Breast epithelium (tissue), 4 donors: Measurements from ENCODE around the gene XRCC6. TPM values are rescaled to one million over a fixed set of nuclear protein-coding genes. Genes with fewer than 3 reads are reported as not detected.

ENCODE experiments used
- DNase-seq, 2 donors: peaks; one replicate each; pipeline ENCODE4 v3.0.0-alpha.2; 2019; ENCODE audit warnings: low spot score in 2 of 2
- H3K27ac ChIP-seq, 2 donors: fragments of 200-600 bp; sonication (generic) in 1 of 2; one replicate each; pipeline ENCODE4 v1.5.1; 2016 to 2019; ENCODE audit warnings: mild to moderate bottlenecking in 1 of 2
- H3K27me3 ChIP-seq, 2 donors: fragments of 200-600 bp; sonication (generic) in 1 of 2; one replicate each; pipeline versions ENCODE4 v1.5.1 to v1.6.0; 2017 to 2019; ENCODE audit warnings: control low read depth in 1 of 2, mild to moderate bottlenecking in 1 of 2
- H3K36me3 ChIP-seq: fragments of 200-600 bp; one replicate; pipeline ENCODE4 v1.5.1; 2019
- H3K4me1 ChIP-seq, 2 donors: fragments of 200-600 bp; sonication (generic); one replicate each; pipeline ENCODE4 v1.5.1; 2016 to 2019; ENCODE audit warnings: control low read depth in 1 of 2
- H3K4me3 ChIP-seq, 3 donors: fragments of 200-600 bp; sonication (generic); 1 replicate in 2 of 3; 2 replicates in 1 of 3; pipeline ENCODE4 v1.5.1; 2016 to 2019; ENCODE audit warnings: mild to moderate bottlenecking in 3 of 3, moderate library complexity in 2 of 3
- H3K9me3 ChIP-seq, 2 donors: fragments of 200-600 bp; sonication (generic) in 1 of 2; one replicate each; pipeline ENCODE4 v1.5.1; 2016 to 2019; ENCODE audit warnings: control low read depth in 1 of 2
- CTCF ChIP-seq, 3 donors: fragments of 450-650 bp; IDR thresholded peaks; one replicate each; pipeline ENCODE4 v1.5.1; 2016 to 2017; ENCODE audit warnings: antibody characterized with exemption in 3 of 3, mild to moderate bottlenecking in 3 of 3, moderate library complexity in 3 of 3
- POLR2A ChIP-seq: fragments of 450-650 bp; IDR thresholded peaks from one replicate; pipeline ENCODE4 v1.6.1; 2016; ENCODE audit warnings: antibody characterized with exemption, mild to moderate bottlenecking, moderate library complexity
- POLR2AphosphoS5 ChIP-seq, 3 donors: sonication (generic); formaldehyde crosslinking; IDR thresholded peaks; one replicate each; pipeline ENCODE4 v1.6.1; 2017; ENCODE audit warnings: antibody characterized with exemption in 3 of 3
- intact Hi-C: fragments of 100-400 bp; cut with DNase I; formaldehyde crosslinking; loops from one replicate; pipeline ENCODE4 v1.15.1; 2023; ENCODE audit warnings: low total_unique reads
- total RNA-seq, 3 donors: library from RNA; depleted of rRNA; stranded (reverse); fragments of >200 nt; gene quantifications; one replicate each; pipeline ENCODE4 v1.1.0, GENCODE V29; 2016

Gene XRCC6
- total RNA-seq, 3 donors from 2014 or later, result 194 to 232 (median 220) TPM

GRCh38 chr22:41657709-41658108 lies 36.6 kb downstream of the XRCC6 start:
- H3K27ac ChIP-seq, result no peak overlapping the region
- intact Hi-C loops, result no loop called here
- H3K9me3 ChIP-seq, result no peaks in the 10 kb centered on the region
- no peak for DNase-seq
- no peaks in the 10 kb centered on the region for H3K4me1 ChIP-seq
- peaks cover 22% of the 10 kb centered on the region for H3K36me3 ChIP-seq
- TF ChIP-seq POLR2A (no peak), CTCF (IDR thresholded peaks at IDR 0.05) (no peak), POLR2AphosphoS5 (IDR thresholded peaks at IDR 0.05) (no peak)
- H3K4me3 ChIP-seq, result no peak overlapping the region
- H3K27me3 ChIP-seq, result no peaks in the 10 kb centered on the region

GRCh38 chr22:41658869-41659268 lies 37.8 kb downstream of the XRCC6 start:
- Histone ChIP-seq H3K9me3 (no peaks in the 10 kb centered on the region), H3K4me3 (no peak overlapping the region), H3K4me1 (no peaks in the 10 kb centered on the region), H3K27me3 (no peaks in the 10 kb centered on the region), H3K36me3 (peaks cover 16% of the 10 kb centered on the region), H3K27ac (no peak overlapping the region)
- TF ChIP-seq POLR2AphosphoS5 (IDR thresholded peaks at IDR 0.05), result no peak
- TF ChIP-seq CTCF (IDR thresholded peaks at IDR 0.05), result no peak
- no peak for DNase-seq
- intact Hi-C loops, result no loop called here

- no peaks in the 10 kb centered on the region for H3K4me1 ChIP-seq
- H3K27ac ChIP-seq, result no peak overlapping the region
- DNase-seq, result no peak
- H3K9me3 ChIP-seq, result no peaks in the 10 kb centered on the region
- intact Hi-C loops, result no loop called here
- no peak overlapping the region for H3K4me3 ChIP-seq
- H3K36me3 ChIP-seq, result peaks cover 15% of the 10 kb centered on the region
- TF ChIP-seq CTCF (IDR thresholded peaks at IDR 0.05), result no peak
- TF ChIP-seq POLR2AphosphoS5 (IDR thresholded peaks at IDR 0.05), result no peak
- TF ChIP-seq POLR2A, result no peak
- no peaks in the 10 kb centered on the region for H3K27me3 ChIP-seq
Measured at GRCh38 chr22:41659941-41660340, 38.8 kb downstream of the XRCC6 start.

- intact Hi-C loops, result no loop called here
- TF ChIP-seq POLR2AphosphoS5 (IDR thresholded peaks at IDR 0.05), result no peak
- no peak for TF ChIP-seq CTCF (IDR thresholded peaks at IDR 0.05)
- TF ChIP-seq POLR2A, result no peak
- Histone ChIP-seq H3K27ac (no peak overlapping the region), H3K4me1 (no peaks in the 10 kb centered on the region), H3K36me3 (peaks cover 15% of the 10 kb centered on the region), H3K4me3 (no peak overlapping the region), H3K27me3 (no peaks in the 10 kb centered on the region), H3K9me3 (no peaks in the 10 kb centered on the region)
- DNase-seq, result no peak
Measured at GRCh38 chr22:41660416-41660815, 39.3 kb downstream of the XRCC6 start.

GRCh38 chr22:41661088-41661487 lies 40.0 kb downstream of the XRCC6 start:
- intact Hi-C loops, result no loop called here
- no peak for DNase-seq
- Histone ChIP-seq H3K36me3 (peaks cover 15% of the 10 kb centered on the region), H3K4me1 (no peaks in the 10 kb centered on the region), H3K4me3 (no peak overlapping the region), H3K27ac (no peak overlapping the region), H3K27me3 (no peaks in the 10 kb centered on the region), H3K9me3 (no peaks in the 10 kb centered on the region)
- no peak for TF ChIP-seq CTCF (IDR thresholded peaks at IDR 0.05)
- TF ChIP-seq POLR2A, result no peak
- TF ChIP-seq POLR2AphosphoS5 (IDR thresholded peaks at IDR 0.05), result no peak
